ENCODE measurements around the gene BSDC1. TPM values are rescaled to one million over a fixed set of nuclear protein-coding genes. Genes with fewer than 3 reads are reported as not detected.
"Not testable (repeated sequence)": the region's sequence is repeated elsewhere in the genome, so short reads cannot be mapped to it uniquely, and the experiment has no call there.

The BSDC1 gene
- polyA plus RNA-seq, 1 donor: 57.2 TPM

GRCh38 chr1:32414186-32414886 is 20.1 kb upstream of the BSDC1 start:
- Histone ChIP-seq H3K4me3 (ENCODE audit: low read length) (no peak overlapping the region), H3K36me3 (ENCODE audit: control insufficient read depth, insufficient read depth, low read length) (no peaks in the 10 kb centered on the region), H3K27me3 (ENCODE audit: control insufficient read depth, insufficient read depth, low read length) (no peaks in the 10 kb centered on the region), H3K4me1 (ENCODE audit: control insufficient read depth, insufficient read depth, low read length) (no peaks in the 10 kb centered on the region), H3K9me3 (ENCODE audit: control insufficient read depth, low read depth, low read length) (peaks cover 7% of the 10 kb centered on the region), H3K27ac (ENCODE audit: low read length) (no peak overlapping the region)
- DNase-seq: no peak
- no CpG with 5 or more reads among the region's 8 CpGs for WGBS (ENCODE audit: insufficient coverage, low lambda C conversion rate)

DNA sequence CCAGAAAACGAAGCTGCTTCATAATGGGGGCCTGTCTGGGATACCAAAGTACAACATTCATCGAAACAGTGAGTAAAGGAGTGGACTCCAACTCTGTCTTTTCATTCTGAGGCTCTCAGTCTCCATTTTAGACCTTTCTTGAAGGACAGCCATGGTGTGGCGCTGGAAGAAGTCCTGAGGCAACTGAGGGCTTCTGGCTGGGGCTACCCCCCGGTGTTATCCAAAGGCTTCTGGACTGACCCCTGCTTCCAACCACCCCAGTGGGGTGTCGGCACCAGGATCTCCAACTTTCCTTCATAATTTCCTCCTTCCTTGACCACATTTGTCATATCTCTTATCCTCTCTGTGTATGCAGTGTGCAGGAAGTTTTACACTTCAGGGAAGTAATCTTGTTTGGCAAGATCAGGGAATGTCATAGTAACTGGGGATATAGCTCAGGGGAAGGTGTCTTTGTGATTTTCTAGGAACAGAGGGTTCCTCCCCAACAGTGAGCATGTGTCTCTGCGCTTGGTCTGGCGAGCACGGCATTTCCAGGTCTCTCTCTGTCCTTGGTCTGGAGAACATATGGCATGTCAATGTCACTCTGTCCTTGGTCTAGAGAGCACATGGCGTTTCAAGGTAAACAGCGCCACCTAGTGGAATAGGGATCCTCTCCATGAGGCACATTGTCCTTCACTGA is 19.4 kb upstream of the BSDC1 start:
- no peak overlapping the region for H3K4me3 ChIP-seq (ENCODE audit: low read length)
- no peaks in the 10 kb centered on the region for H3K36me3 ChIP-seq (ENCODE audit: control insufficient read depth, insufficient read depth, low read length)
- H3K4me1 ChIP-seq (ENCODE audit: control insufficient read depth, insufficient read depth, low read length): no peaks in the 10 kb centered on the region
- no peaks in the 10 kb centered on the region for H3K27me3 ChIP-seq (ENCODE audit: control insufficient read depth, insufficient read depth, low read length)
- peaks cover 7% of the 10 kb centered on the region for H3K9me3 ChIP-seq (ENCODE audit: control insufficient read depth, low read depth, low read length)
- no peak overlapping the region for H3K27ac ChIP-seq (ENCODE audit: low read length)
- WGBS (ENCODE audit: insufficient coverage, low lambda C conversion rate): no CpG with 5 or more reads among the region's 10 CpGs
- peak; percentile 24 to 45 for DNase-seq

- Histone ChIP-seq H3K36me3 (ENCODE audit: control insufficient read depth, insufficient read depth, low read length) (no peaks in the 10 kb centered on the region), H3K4me3 (ENCODE audit: low read length) (no peak overlapping the region), H3K27me3 (ENCODE audit: control insufficient read depth, insufficient read depth, low read length) (no peaks in the 10 kb centered on the region), H3K4me1 (ENCODE audit: control insufficient read depth, insufficient read depth, low read length) (no peaks in the 10 kb centered on the region), H3K9me3 (ENCODE audit: control insufficient read depth, low read depth, low read length) (peaks cover 7% of the 10 kb centered on the region), H3K27ac (ENCODE audit: low read length) (no peak overlapping the region)
- DNase-seq: no peak
Observed at GRCh38 chr1:32411261-32411660, 17.0 kb upstream of the BSDC1 start.

- Histone ChIP-seq H3K4me3 (ENCODE audit: low read length) (no peak overlapping the region), H3K9me3 (ENCODE audit: control insufficient read depth, low read depth, low read length) (no peaks in the 10 kb centered on the region), H3K4me1 (ENCODE audit: control insufficient read depth, insufficient read depth, low read length) (no peaks in the 10 kb centered on the region), H3K36me3 (ENCODE audit: control insufficient read depth, insufficient read depth, low read length) (no peaks in the 10 kb centered on the region), H3K27me3 (ENCODE audit: control insufficient read depth, insufficient read depth, low read length) (no peaks in the 10 kb centered on the region), H3K27ac (ENCODE audit: low read length) (no peak overlapping the region)
- no CpG with 5 or more reads among the region's 4 CpGs for WGBS (ENCODE audit: insufficient coverage, low lambda C conversion rate)
- no peak for DNase-seq
Observed at GRCh38 chr1:32406629-32407111, 12.4 kb upstream of the BSDC1 start.

DNA sequence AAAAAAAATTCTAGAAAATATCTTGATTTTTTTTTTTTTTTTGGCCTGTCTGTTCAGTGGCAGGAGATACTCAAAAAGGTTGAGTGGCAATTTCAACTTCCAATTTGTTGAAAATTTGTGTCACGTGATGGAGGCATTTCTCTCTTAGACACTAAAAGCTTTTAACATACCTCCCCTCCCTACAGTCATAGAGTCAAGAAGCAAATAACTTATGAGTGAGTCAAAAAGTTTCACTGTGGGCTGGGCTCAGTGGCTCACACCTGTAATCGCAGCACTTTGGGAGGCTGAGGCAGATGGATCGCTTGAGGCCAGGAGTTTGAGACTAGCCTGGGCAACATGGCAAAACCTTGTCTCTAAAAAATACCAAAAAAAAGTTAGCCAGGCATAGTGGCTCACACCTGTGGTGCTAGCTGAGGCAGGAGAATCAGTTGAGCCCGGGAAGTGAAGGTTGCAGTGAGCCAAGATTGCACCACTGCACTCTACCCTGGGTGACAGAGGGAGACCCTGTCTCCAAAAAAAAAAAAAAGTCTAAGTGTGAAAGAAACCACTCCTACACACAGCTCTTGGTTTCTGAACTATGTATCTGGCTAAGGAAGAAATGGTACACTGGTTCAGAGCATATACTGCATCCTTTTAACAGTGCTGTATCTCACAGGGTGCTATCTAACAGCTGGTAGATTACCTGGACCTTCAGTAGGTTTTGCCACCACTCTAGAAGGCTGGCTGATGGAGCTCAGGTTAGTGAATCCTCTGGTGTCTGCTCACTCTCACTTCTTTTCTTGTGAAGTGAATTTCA is 11.6 kb upstream of the BSDC1 start:
- WGBS (ENCODE audit: insufficient coverage, low lambda C conversion rate): no CpG with 5 or more reads among the region's 4 CpGs
- H3K27ac ChIP-seq (ENCODE audit: low read length): no peak overlapping the region

DNA sequence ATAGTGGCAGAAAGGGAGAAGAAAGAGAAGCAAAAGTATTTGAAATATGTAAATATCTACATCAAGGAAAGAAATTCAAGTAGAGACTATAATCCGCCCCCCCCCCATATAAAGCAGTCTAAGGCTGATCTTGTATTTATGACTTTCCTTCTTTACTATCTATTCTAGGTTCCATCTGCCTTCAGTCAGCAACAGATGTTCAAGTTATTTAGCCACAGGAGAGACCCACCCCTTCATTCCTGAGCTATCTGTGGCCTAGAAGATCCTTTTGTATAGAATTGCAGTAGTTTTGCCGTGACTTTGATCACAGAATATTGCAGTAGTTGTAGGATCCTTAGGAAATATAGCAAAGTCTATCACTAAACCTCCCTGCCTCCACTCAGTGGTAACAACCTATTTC is 10.7 kb upstream of the BSDC1 start:
- Histone ChIP-seq H3K36me3 (ENCODE audit: control insufficient read depth, insufficient read depth, low read length) (no peaks in the 10 kb centered on the region), H3K4me3 (ENCODE audit: low read length) (no peak overlapping the region), H3K27me3 (ENCODE audit: control insufficient read depth, insufficient read depth, low read length) (no peaks in the 10 kb centered on the region), H3K9me3 (ENCODE audit: control insufficient read depth, low read depth, low read length) (no peaks in the 10 kb centered on the region), H3K27ac (ENCODE audit: low read length) (no peak overlapping the region), H3K4me1 (ENCODE audit: control insufficient read depth, insufficient read depth, low read length) (no peaks in the 10 kb centered on the region)
- no CpG with 5 or more reads among the region's 2 CpGs for WGBS (ENCODE audit: insufficient coverage, low lambda C conversion rate)
- no peak for DNase-seq

More for the DNA sequence above, 11.6 kb upstream of the BSDC1 start:
- H3K27me3 ChIP-seq (ENCODE audit: control insufficient read depth, insufficient read depth, low read length): no peaks in the 10 kb centered on the region
- H3K4me3 ChIP-seq (ENCODE audit: low read length): no peak overlapping the region
- DNase-seq: no peak
- H3K36me3 ChIP-seq (ENCODE audit: control insufficient read depth, insufficient read depth, low read length): no peaks in the 10 kb centered on the region
- H3K9me3 ChIP-seq (ENCODE audit: control insufficient read depth, low read depth, low read length): no peaks in the 10 kb centered on the region
- no peaks in the 10 kb centered on the region for H3K4me1 ChIP-seq (ENCODE audit: control insufficient read depth, insufficient read depth, low read length)

DNA sequence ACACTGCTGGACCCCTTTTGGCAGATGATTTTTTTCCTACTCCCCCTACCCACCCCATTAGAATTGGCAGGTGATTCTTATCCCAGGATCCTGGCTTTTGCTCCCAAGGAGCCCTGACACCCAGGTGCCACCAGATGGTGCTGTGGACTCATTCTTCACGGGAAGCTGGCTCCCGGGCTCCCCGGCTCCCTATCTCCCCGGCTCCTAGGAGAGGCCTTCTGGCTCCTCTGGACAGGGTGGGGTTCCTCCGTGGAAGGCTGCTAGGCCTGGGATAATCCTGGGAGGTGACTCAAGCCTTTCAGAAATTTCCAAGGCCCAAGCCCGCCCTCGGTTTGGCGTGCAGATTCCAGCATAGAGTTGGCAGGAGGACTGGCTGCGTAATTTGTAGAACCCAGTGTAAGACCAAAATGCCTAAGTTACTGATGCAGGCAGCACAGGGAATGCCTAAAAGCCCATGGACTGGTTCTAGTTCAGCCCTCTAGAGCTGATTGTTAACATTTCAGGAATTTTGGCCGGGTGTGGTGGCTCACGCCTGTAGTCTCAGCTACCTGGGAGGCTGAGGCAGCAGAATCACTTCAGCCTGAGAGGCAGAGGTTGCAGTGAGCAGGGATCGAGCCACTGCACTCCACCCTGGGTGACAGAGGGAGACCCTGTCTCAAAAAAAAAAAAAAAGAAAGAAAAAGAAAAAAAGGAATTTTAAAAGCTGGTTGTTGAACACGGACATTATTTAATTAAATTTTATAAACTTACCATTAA is 6.8 kb upstream of the BSDC1 start:
- WGBS (ENCODE audit: insufficient coverage, low lambda C conversion rate): 71% methylated on average over 1 of the region's 13 CpGs
- Histone ChIP-seq H3K9me3 (ENCODE audit: control insufficient read depth, low read depth, low read length) (no peaks in the 10 kb centered on the region), H3K27ac (ENCODE audit: low read length) (no peak overlapping the region), H3K36me3 (ENCODE audit: control insufficient read depth, insufficient read depth, low read length) (no peaks in the 10 kb centered on the region), H3K27me3 (ENCODE audit: control insufficient read depth, insufficient read depth, low read length) (no peaks in the 10 kb centered on the region), H3K4me1 (ENCODE audit: control insufficient read depth, insufficient read depth, low read length) (no peaks in the 10 kb centered on the region), H3K4me3 (ENCODE audit: low read length) (no peak overlapping the region)
- DNase-seq: peak; percentile 73 to 75

DNA sequence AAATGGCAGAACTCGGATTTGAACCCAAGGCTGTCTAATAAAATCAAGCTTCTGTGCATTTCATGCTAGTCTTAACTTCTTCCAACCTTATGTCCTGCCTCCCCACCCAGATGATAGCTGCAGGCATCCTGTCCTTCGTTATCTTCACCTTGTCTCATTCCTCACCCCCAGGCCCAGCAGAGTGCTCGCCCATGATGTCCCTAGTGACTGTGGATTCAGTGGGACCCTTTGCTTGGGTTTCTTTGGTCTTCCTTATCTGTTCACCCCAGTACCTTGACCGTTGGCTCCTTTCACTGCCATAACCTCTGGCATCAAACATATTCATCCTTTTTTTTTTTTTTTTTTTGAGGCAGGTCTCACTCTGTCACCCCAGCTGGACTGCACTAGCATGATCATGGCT is 5.6 kb upstream of the BSDC1 start:
- no peak for DNase-seq
- Histone ChIP-seq H3K4me1 (ENCODE audit: control insufficient read depth, insufficient read depth, low read length) (peaks cover 2% of the 10 kb centered on the region), H3K4me3 (ENCODE audit: low read length) (no peak overlapping the region), H3K36me3 (ENCODE audit: control insufficient read depth, insufficient read depth, low read length) (no peaks in the 10 kb centered on the region), H3K27ac (ENCODE audit: low read length) (no peak overlapping the region), H3K9me3 (ENCODE audit: control insufficient read depth, low read depth, low read length) (no peaks in the 10 kb centered on the region), H3K27me3 (ENCODE audit: control insufficient read depth, insufficient read depth, low read length) (no peaks in the 10 kb centered on the region)
- WGBS (ENCODE audit: insufficient coverage, low lambda C conversion rate): no CpG with 5 or more reads among the region's 4 CpGs

- Histone ChIP-seq H3K36me3 (ENCODE audit: control insufficient read depth, insufficient read depth, low read length) (no peaks in the 10 kb centered on the region), H3K4me3 (ENCODE audit: low read length) (no peak overlapping the region), H3K27ac (ENCODE audit: low read length) (no peak overlapping the region), H3K27me3 (ENCODE audit: control insufficient read depth, insufficient read depth, low read length) (no peaks in the 10 kb centered on the region), H3K4me1 (ENCODE audit: control insufficient read depth, insufficient read depth, low read length) (peaks cover 5% of the 10 kb centered on the region), H3K9me3 (ENCODE audit: control insufficient read depth, low read depth, low read length) (no peaks in the 10 kb centered on the region)
- DNase-seq: no peak
- no CpG with 5 or more reads among the region's 2 CpGs for WGBS (ENCODE audit: insufficient coverage, low lambda C conversion rate)
Observed at GRCh38 chr1:32398401-32398800, 4.2 kb upstream of the BSDC1 start.

DNA sequence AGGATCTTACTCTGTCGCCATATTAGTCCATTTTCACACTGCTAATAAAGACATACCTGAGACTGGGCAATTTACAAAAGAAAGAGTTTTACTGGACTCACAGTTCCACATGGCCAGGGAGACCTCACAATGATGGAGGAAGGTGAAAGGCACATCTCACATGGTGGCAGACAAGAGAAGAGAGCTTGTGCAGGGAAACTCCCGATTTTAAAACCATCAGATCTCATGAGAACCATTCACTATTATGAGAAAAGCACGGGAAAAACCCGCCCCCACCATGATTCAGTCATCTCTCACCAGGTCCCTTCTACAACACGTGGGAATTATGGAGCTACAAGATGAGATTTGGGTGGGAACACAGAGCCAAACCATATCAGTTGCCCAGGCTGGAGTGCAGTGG is 2.3 kb upstream of the BSDC1 start:
- Histone ChIP-seq H3K36me3 (ENCODE audit: control insufficient read depth, insufficient read depth, low read length) (peaks cover 12% of the 10 kb centered on the region), H3K4me1 (ENCODE audit: control insufficient read depth, insufficient read depth, low read length) (peaks cover 17% of the 10 kb centered on the region)
- H3K9me3 ChIP-seq (ENCODE audit: control insufficient read depth, low read depth, low read length); DNase-seq; H3K27ac ChIP-seq (ENCODE audit: low read length); H3K4me3 ChIP-seq (ENCODE audit: low read length); H3K27me3 ChIP-seq (ENCODE audit: control insufficient read depth, insufficient read depth, low read length): not testable (repeated sequence)
- WGBS (ENCODE audit: insufficient coverage, low lambda C conversion rate): no CpG with 5 or more reads among the region's 5 CpGs

All from large intestine (tissue), 3 donors.